HG03103 (cell line): ENCODE results near the gene CHRNA4.

ENCODE experiments used
- ATAC-seq: cut with Tn5 transposase; IDR thresholded peaks from one replicate; pipeline ENCODE4 v1.9.1; 2021; ENCODE audit warnings: low read depth; ENCODE audit not compliant: unreplicated experiment

Gene CHRNA4

DNA sequence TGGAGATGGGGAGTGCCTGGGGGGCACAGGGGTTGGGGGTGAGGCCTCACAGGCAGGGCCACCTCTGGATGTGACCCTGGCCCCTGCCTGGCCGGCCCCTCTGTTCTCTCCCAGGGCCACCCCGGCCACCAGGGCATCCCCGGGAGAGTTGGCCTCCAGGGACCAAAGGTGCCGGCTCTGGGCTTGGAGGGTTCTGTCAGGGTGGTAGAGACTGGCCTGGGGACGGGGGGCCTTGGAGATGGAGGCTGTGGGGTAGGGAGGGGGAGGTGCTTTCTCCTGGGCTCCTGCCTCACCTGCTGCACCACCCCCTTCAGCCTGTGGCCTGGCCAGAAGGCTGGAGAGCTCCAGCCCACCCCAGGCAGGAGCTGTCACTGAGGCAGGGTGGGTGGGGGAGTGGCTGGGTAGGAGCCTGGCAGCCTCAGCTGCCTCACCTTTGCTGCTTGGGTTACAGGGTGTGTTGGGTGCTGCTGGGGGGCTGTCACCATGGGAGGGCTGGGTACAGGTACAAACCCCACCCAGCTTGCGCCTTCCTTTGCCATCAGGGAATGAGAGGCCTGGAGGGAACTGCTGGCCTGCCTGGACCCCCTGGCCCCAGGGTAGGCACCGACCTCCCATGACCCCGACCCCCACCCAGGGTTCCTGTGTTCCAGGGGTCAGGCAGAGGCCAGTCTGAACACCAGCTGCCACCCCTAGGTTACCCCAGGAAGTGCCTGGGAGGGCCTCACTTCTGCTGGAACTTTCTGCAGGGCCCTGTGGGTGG lies 35.4 kb downstream of the CHRNA4 start:
- no peak for ATAC-seq

DNA sequence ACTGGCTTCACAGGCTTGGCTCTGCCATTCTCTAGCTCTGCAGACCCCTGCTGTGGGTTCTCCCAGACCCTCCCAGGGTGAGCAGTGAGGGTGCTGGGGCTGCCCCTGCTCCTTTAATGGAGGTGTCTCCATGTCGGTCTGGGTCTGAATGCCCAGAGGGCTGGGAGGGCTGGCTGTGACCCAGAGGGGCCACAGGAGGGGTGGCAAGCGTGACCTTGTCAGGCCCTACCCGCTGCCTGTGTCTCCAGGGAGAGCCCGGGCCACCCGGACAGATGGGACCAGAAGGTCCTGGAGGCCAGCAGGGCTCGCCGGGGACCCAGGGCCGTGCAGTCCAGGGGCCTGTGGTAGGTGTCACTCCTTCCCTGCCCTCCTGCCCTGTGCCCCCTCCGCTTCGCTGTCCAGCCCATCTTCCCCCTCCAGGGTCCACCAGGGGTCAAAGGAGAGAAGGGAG lies 36.1 kb downstream of the CHRNA4 start:
- ATAC-seq: no peak

DNA sequence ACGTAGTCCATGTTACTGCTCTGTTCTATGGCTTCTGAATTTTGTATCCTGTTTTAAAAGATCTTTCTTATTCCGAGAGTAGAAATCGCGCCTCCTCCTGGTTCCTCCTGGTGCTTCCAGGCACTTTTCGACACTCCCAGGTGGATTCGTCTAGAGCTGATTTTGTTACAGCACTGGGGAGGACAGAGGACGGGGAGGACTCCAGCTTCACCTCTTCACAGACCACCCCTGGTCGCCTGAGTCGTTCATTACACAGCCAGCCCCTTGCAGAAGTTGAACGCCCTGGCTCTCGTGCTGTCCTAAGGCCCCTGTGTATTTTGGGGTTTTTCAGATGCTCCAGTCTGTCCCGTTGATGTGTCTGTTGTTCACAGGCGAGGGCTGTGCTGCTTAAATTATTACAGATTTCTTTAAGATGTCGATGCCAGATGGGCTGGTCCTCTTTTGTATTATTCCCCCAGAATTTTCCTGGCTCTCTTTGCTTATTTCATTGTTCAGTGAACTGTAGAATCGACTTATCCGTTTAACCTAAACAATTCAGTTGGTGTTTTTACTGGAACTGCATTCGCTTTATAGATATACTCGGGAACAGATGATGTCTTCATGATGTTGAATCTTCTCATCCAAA lies 37.7 kb downstream of the CHRNA4 start:
- ATAC-seq: no peak

DNA sequence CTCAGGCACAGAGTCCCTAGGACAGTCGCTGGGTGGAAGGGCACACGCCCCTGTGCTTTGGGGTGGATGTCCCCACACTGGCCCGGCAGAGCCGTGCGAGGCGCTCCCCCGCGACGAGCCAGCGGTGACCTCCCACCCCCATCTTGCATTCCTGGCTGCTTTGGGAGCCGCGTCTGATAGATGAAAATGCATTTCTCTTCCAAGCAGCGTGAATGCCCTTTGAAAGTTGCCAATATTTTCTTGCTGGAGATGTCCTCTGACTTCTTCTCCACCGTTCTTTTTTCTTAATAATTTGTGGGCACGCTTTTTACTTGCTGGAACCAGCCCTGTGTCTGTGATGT lies 38.2 kb downstream of the CHRNA4 start:
- ATAC-seq: no peak

DNA sequence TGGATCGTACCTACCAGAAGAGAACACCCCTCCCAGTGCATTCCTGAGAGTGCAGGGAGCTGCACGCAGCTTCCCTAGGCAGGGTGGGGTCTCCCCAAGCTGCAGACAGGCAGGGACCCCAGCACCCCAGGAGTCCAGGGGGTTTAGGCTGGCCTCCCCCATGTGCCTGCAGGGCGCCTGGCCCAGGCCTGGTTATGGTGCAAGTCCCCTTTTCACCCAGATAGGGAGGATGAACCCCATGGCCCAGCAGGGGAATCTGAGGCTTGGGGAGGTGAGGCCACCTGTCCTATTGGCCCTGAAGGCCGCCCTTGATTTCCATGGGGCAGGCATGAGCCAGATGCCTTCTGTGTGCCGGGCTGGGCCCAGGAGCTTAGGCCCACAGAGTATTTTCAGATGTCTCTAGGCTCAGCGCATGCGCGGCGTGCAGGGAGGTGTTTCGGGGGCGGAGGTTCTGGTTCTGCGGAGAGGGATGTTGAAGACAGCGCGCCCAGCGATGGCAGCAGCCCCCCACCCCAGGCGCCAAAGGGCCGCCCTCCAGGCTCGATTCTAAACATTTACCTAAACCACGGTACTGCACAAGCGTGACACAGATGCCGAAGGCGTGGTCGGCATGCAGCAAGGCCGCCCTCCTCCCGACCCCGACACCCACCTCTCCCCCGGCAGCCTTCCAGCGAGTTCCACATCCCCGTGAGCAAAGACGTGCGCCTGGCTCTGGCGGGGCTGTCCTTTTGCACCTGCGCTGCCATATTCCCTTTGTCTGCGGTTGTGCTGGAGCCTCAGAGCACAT lies 38.8 kb downstream of the CHRNA4 start:
- no peak for ATAC-seq

DNA sequence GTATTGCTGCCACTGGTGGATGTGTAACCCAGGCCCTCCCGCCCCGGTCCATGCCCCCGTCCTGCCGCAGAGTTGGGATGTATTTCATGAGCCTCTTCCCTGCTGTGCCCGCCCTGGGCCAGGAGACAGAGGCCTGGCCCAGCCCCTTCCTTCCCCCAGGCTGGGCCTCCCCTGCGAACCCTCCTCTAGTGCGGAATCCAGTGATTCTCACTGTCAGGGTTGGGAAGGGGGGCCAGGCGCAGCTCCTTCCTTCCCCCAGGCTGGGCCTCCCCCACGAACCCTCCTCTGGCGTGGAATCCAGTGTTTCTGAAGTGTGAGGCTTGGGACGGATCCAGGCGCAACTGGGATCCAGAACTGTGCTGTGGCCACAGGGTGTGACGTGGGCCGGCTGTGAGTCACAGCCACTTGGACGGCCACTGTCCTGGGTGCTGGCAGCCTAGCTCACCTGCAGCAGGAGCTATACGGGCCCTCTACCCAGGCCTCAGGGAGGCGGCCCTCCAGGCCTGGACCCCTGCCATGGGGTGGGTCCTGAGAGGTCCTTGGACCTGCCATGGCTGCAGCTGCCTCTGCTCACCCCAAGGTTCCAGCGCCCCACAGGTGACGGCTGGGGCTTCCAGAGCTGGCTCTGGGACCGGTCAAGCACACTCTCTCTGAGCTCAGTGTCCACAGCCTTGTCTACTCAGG lies 39.9 kb downstream of the CHRNA4 start:
- ATAC-seq: no peak

DNA sequence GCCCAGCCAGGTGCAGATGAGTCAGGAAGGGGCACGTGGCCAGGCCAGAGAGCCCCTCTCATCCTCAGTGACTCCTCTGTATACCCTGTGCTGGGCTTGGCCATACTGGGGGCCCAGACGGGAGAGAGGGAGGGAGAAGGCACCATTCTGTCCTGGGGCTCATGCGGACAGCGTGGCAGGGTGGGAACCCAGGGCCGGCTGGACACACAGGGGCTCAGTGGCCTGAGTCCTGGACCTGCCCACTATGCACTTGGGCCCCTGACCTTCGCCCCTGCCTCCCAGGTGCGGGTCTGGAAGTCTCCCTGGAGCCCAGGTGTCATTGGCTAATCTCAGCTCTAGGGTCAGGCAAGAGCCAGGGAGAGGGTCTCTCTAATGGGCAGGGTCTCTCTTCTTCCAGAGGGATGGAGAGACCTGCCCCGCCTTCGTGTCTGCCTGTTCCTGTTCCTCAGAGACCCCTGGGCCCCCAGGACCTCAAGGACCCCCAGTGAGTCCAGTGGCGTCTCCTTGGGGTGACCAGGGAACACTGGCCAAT lies 40.5 kb downstream of the CHRNA4 start:
- no peak for ATAC-seq

DNA sequence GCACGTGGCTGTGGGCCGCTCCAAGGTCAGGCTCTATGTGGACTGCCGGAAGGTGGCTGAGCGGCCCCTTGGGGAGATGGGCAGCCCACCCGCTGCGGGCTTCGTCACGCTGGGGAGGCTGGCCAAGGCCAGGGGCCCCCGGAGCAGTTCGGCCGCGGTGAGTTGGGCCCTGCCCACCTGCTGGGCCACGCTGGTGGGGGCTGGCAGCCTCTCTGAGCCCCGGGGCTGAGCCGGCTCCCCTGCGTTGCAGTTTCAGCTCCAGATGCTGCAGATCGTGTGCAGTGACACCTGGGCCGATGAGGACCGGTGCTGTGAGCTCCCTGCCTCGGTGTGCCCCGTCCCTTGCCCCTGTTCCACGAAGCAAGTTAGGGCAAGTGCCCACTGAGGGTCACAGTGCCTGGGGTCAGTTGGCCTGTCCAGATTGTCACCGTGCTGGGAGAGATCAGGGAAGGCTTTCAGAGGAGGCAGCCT lies 41.1 kb downstream of the CHRNA4 start:
- no peak for ATAC-seq

DNA sequence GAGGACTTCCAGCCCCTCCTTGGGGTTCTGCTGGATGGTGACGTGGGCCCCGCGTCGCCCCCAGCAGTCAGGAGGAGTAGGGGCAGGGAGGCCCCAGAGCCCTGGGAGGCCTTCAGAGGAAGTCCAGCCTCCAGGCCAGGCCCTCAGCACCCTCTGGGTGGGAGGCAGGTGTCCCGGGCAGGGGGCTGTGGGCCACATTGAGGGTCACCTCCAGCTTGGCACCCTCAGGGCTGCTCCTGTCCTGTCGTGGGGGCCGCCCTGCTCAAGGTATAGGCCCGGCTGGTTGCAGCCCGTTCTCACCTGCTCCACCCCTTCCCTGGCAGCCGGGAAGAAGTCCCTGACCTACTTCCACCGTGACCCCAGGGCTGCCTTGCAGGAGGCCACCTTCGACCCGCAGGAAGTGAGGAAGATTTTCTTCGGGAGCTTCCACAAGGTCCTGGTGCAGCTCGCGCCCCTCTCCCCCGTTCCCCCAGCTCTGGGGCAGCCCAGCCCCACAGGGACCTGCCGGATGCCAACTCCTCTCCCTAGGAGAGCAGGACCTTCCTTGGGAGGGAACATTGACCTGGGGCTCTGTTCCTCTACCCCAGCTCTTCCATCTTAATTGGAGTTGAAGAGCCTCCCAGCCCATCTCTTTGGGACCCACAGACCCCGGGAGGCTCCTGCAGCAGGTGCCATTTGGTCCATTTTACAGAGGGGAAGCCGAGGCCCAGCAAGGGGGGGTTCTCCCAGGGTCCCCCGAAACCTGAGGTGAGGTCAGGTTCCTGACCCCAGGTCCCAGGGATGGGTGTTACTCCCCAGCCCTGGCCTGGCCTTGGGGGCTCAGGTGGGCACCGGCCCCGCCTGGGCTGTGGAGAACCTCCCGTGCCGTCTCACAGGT lies 41.7 kb downstream of the CHRNA4 start:
- no peak for ATAC-seq

DNA sequence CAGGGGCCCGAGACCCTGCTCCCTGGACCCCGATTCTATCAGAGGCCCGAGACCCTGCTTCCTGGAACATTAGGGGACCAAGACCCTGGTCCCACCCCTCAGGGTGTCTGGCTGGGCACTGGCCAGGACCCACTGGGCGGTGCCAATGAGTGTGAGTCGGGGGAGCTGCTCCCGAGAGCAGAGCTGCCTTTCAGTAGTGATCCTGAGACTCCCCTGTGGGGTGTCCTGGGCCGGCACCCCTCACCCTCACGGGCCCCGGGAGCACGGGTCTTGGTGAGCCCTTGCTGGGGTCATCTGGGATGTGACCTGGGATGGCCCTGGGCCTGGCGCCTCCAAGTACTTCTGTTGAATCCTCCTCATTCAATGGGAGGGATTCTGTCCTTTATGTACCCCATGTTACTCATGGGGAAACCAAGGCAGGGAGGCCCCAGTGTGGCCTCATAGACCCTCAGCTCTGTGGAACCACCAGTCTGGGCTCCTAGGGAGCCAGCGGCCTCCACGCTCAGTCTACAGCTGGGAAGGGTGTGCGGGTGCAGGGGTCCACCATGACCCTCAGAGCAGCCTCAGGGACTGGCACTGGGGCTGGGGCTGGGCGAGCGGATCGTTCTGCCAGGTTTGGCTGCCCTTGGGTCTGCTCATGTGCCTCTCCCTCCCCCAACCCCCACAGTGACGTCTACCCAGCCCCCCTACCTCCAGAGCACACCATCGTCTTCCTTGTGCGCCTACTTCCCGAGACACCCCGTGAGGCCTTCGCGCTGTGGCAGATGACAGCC lies 42.6 kb downstream of the CHRNA4 start:
- ATAC-seq: no peak

DNA sequence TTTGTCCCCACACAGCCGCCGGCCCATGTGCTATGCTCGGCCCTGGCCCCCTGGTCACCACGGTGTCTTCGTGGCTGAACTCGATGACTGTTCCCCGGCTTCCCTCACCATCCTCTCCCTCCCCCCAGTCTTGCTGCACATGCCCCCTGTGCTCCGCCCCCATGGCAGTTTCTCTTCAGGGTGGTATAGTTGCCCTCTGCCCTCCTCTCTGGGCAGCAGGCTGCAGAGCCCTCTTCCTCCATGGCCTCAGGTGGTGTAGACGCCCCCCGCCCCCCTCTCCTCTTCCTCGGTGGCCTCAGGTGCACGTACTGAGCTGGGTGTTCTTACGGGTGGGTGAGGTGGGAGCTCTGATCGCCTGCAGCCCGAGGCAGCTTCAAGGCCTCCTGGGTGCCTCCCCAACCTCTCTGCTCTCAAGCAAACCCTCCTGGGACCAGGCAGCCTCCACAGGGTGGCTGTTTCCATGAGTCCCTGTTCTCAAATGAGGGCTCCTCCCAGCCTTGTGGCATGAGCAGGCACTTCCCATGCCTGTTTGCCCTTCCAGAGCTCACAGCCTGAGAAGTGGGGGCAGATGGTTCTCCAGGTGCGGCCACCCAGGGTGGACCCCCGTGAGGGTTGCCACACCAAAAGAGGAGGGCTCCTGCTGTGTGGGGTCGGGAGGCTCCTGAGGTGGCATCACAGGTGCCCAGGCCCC lies 43.4 kb downstream of the CHRNA4 start:
- no peak for ATAC-seq

DNA sequence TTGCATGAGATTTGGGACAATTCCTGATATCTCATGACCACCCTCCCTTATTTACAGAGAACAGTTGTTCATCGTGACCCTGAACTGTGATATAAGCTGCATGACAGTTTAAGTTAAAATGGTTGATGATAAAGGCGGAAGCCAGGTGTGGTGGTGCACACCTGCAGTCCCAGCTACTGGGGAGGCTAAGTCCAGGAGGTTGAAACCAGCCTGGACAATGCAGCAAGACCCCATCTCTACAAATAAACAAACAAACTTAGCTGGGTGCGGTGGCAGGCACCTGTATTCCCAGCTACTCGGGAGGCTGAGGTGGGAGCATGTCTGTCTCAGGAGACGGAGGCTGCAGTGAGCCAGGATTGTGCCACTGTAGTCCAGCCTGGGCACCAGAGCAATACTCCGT lies 44.1 kb downstream of the CHRNA4 start:
- no peak for ATAC-seq

DNA sequence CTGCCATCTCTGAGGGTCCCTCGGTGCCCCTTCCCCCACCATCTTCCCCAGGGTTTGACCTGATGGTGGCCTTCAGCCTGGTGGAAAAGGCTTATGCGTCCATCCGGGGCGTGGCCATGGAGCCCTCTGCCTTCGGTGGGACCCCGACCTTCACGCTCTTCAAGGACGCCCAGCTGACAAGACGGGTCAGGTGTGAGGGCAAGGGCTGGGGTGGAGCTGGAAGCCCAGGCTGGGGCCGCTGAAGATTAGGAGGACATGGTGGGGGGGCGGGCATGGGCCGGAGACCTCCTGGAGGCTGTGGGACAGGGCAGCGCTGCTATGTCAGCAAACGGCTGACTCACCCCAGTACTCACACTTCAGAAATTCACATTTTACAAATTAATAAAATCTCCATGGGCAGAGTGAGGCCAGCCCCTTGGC lies 44.6 kb downstream of the CHRNA4 start:
- ATAC-seq: no peak

DNA sequence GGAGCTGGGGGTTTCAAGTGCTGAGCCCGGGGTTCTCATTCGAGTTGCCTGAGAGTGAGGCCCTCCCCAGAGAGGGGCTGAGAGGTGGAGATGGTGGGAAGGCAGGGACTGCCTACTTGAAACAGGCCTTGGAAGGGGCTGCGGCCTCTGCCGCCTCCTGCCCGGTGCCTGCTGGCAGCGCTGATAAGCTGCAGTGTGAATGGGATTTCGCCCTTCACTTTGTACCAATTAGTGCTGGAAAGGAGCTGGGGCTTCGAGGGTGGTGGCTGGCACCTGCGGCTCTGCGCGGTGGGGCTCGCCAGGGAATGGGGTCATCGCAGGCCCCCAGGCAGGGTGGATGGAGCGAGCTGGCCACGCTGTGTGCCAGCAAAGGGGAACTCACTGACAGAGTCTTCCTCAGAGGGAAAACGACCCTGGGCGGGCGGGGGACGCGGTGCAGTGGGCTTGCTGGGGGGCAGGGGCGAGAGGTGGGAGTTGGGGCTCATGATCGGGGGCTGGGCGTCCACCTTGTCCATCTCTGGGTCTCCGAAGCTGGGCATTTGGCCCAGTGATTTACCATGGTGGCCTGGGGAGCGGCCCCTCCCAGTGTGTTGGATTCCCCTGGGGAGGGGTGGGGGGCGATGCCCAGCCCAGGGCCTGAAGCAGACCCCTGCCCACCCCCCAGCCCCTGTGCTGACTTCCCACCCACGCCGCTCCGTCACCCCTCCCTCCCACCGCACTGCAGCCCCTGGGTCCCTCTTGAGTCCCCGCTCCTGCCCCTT lies 45.2 kb downstream of the CHRNA4 start:
- ATAC-seq: no peak

DNA sequence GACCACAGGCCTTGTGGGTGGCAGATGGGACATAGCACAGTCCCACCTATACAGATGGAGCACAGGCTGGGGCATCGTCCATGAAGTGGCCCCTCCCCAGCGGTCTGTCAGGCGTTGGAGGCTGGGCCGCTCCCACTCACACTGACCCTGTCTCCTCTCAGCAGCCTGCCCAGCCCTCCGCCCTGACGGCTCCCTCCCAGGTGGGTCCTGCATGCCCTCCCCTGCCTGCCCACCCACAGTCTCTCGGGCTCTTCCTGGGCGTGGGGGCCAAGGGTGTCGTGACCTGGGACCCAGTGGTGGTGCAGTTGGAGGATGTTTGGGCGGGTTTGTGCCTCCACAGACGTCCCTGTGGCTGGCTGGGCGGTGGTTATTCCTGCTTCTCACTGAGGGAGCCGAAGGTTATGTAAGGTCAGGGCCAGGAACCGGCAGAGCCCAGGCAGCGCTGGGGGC lies 45.9 kb downstream of the CHRNA4 start:
- ATAC-seq: no peak

DNA sequence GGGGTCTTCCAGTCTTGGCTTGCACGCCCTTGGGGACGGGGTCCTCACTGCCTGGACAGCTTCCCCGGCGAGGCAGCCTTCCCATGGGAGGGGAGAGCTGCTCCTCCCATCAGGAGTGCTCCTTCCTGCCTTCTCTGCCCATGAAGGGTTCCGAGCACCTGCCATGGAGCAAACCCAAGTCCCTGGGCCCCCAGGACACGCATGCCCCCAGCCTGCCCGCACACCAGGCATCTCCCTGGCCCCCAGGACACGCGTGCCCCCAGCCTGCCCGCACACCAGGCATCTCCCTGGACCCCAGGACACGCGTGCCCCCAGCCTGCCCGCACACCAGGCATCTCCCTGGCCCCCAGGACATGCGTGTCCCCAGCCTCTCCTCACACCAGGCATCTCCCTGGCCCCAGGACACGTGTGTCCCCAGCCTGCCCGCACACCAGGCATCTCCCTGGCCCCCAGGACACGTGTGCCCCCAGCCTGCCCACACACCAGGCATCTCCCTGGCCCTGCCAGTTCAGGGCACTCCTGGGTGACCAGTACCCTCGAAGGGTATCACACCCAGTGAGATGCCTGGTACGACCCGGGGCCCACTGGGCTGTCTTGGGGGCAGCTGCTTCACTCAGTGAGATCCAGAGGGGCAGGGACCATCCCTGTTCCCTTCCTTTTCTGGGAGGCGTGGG lies 46.4 kb downstream of the CHRNA4 start:
- no peak for ATAC-seq

DNA sequence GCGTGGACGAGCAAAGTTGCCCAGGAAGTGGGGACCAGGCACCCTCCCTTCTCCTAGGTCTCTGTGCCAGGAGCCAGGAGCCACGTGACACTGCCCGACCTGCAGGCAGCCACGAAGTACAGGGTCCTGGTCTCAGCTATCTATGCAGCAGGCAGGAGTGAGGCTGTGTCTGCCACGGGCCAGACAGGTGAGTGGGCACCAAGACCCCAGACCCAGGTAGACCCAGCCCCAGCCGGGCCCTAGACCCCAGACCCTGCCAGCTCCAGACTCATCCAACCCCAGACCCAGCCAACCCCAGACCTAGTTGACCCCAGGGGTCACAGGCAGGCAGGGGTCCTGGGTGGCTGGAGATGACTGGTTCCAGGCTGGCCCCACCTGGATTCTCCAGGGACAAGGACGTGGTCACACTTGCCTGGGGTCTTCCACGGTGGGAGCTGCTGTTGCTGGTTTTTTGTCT lies 47.1 kb downstream of the CHRNA4 start:
- ATAC-seq: no peak
